HepG2 (cell line): ENCODE data around the gene INHBE. TPM values are rescaled to one million over a fixed set of nuclear protein-coding genes. Genes with fewer than 3 reads are reported as not detected.

Experiments
- BCLAF1 ChIP-seq: fragments of 450-650 bp; IDR thresholded peaks from 2 replicates; pipeline ENCODE4 v1.6.1; 2017; ENCODE audit warnings: mild to moderate bottlenecking
- CSRNP2 ChIP-seq: sonication (generic); formaldehyde crosslinking; conservative IDR thresholded peaks from 2 replicates; pipeline ENCODE4 v1.8.0; 2022; ENCODE audit warnings: low read depth, missing genetic modification reagents
- HNF1A ChIP-seq, 2 experiments: sonication (generic) in 1 of 2; formaldehyde crosslinking in 1 of 2; IDR thresholded peaks; 2 replicates each; pipeline versions ENCODE4 v1.4.0 to v1.6.1; 2016 to 2020; ENCODE audit warnings: borderline replicate concordance in 1 of 2, low read depth in 1 of 2, mild to moderate bottlenecking in 1 of 2, missing genetic modification reagents in 1 of 2
- HNF4G ChIP-seq, 2 experiments: sonication (generic) in 1 of 2; formaldehyde crosslinking in 1 of 2; IDR thresholded peaks; 2 replicates each; pipeline versions ENCODE4 v1.4.0 to v1.6.1; 2011 to 2020; ENCODE audit warnings: borderline replicate concordance in 2 of 2, low read depth in 2 of 2, mild to moderate bottlenecking in 2 of 2, low read length in 1 of 2, missing genetic modification reagents in 1 of 2, moderate library complexity in 1 of 2
- HOXD1 ChIP-seq: sonication (generic); formaldehyde crosslinking; IDR thresholded peaks from 2 replicates; pipeline ENCODE4 v1.5.0; 2020; ENCODE audit warnings: missing genetic modification reagents
- KDM4B ChIP-seq: sonication (generic); formaldehyde crosslinking; IDR thresholded peaks from 2 replicates; pipeline ENCODE4 v1.4.0; 2020; ENCODE audit warnings: missing genetic modification reagents
- KLF11 ChIP-seq: IDR thresholded peaks from 2 replicates; pipeline ENCODE4 v1.6.1; 2016; ENCODE audit warnings: missing compliant biosample characterization
- NFYB ChIP-seq: sonication (generic); formaldehyde crosslinking; IDR thresholded peaks from 2 replicates; pipeline ENCODE4 v1.4.0; 2020; ENCODE audit warnings: missing genetic modification reagents
- RBAK ChIP-seq: sonication (generic); formaldehyde crosslinking; IDR thresholded peaks from 2 replicates; pipeline ENCODE4 v1.5.1; 2020; ENCODE audit warnings: mild to moderate bottlenecking, missing genetic modification reagents
- RNF2 ChIP-seq: fragments of 450-650 bp; conservative IDR thresholded peaks from 2 replicates; pipeline ENCODE4 v1.6.1; 2016; ENCODE audit warnings: low read depth
- SALL1 ChIP-seq: sonication (generic); formaldehyde crosslinking; IDR thresholded peaks from 2 replicates; pipeline ENCODE4 v1.8.0; 2022; ENCODE audit warnings: mild to moderate bottlenecking, missing genetic modification reagents
- SAP130 ChIP-seq: IDR thresholded peaks from 2 replicates; pipeline ENCODE4 v1.6.1; 2016; ENCODE audit warnings: low read depth
- SMAD9 ChIP-seq: sonication (generic); formaldehyde crosslinking; IDR thresholded peaks from 2 replicates; pipeline ENCODE4 v1.5.1; 2020; ENCODE audit warnings: mild to moderate bottlenecking, missing genetic modification reagents
- TFDP2 ChIP-seq: sonication (generic); formaldehyde crosslinking; IDR thresholded peaks from 2 replicates; pipeline ENCODE4 v1.4.0; 2020; ENCODE audit warnings: missing genetic modification reagents
- ZMAT5 ChIP-seq: sonication (generic); formaldehyde crosslinking; IDR thresholded peaks from 2 replicates; pipeline ENCODE4 v1.5.0; 2020; ENCODE audit warnings: mild to moderate bottlenecking, low read depth, missing genetic modification reagents, borderline replicate concordance
- ZMYM3 ChIP-seq: sonication (generic); formaldehyde crosslinking; IDR thresholded peaks from 2 replicates; pipeline ENCODE4 v1.5.1; 2020; ENCODE audit warnings: mild to moderate bottlenecking, missing genetic modification reagents
- ZNF451 ChIP-seq: sonication (generic); formaldehyde crosslinking; IDR thresholded peaks from 2 replicates; pipeline ENCODE4 v1.5.0; 2020; ENCODE audit warnings: mild to moderate bottlenecking, missing genetic modification reagents
- ZNF619 ChIP-seq: sonication (generic); formaldehyde crosslinking; IDR thresholded peaks from 2 replicates; pipeline ENCODE4 v1.4.0; 2020; ENCODE audit warnings: mild to moderate bottlenecking, missing genetic modification reagents
- ZNF75D ChIP-seq: sonication (generic); formaldehyde crosslinking; IDR thresholded peaks from 2 replicates; pipeline ENCODE4 v1.8.1; 2023; ENCODE audit warnings: missing genetic modification reagents, mild to moderate bottlenecking, borderline replicate concordance
- polyA plus RNA-seq, 8 experiments: library from polyadenylated mRNA; depleted of rRNA in 3 of 8; stranded (reverse) in 7 of 8; unstranded in 1 of 8; fragments of >200 nt; fragmentation: Illumina TruSeq in 4 of 8; extraction: Trizol in 4 of 8; gene quantifications; 2 replicates each; pipeline versions ENCODE4 v1.2.1 to v1.2.3, GENCODE V29; 2011 to 2016; ENCODE audit warnings: low read depth in 4 of 8, missing spikeins in 1 of 8, mixed read lengths in 1 of 8; ENCODE audit not compliant: insufficient read depth in 1 of 8
- total RNA-seq, 5 experiments: library from RNA; depleted of rRNA; stranded (reverse); fragments of >200 nt; fragmentation: Illumina TruSeq; extraction: Trizol; gene quantifications; 2 replicates each; pipeline ENCODE4 v1.2.3, GENCODE V29; 2016; ENCODE audit warnings: low read depth in 1 of 5

INHBE gene
- total and polyA plus RNA-seq, 2 of the 13 experiments (the other 11 are each of a cell fraction or from before 2014, with no cell fraction given): 17.0 to 32.0 TPM

- TF ChIP-seq ZNF619 (CRISPR knock-in tag): 0 out of 2 replicates have a peak, but pooled peaks have one; percentile 36
- TF ChIP-seq SMAD9 (CRISPR knock-in tag): no peak
- TF ChIP-seq KDM4B (CRISPR knock-in tag): peak; percentile 71; the same call in 1 of the 2 replicates
- no peak for TF ChIP-seq NFYB (CRISPR knock-in tag)
- TF ChIP-seq RNF2: no peak
- TF ChIP-seq HNF4G (IDR thresholded peaks at IDR 0.05; ENCODE audit: borderline replicate concordance, low read depth, low read length): peak; percentile 32; the same call in 1 of the 2 replicates
- 0 out of 2 replicates have a peak, but pooled peaks have one; percentile 31 for TF ChIP-seq HNF4G (CRISPR knock-in tag; IDR thresholded peaks at IDR 0.05; ENCODE audit: borderline replicate concordance, low read depth)
- TF ChIP-seq ZMAT5 (CRISPR knock-in tag): no peak
- no peak for TF ChIP-seq ZMYM3 (CRISPR knock-in tag)
- TF ChIP-seq SALL1: peak; percentile 52; the same call in 1 of the 2 replicates
- TF ChIP-seq ZNF451 (CRISPR knock-in tag): 0 out of 2 replicates have a peak, but pooled peaks have one; percentile 17
- TF ChIP-seq TFDP2 (CRISPR knock-in tag): no peak
- no peak for TF ChIP-seq ZNF75D (CRISPR knock-in tag)
- no peak for TF ChIP-seq KLF11 (CRISPR knock-in tag)
- no peak for TF ChIP-seq CSRNP2 (CRISPR knock-in tag)
- no peak for TF ChIP-seq HOXD1 (CRISPR knock-in tag)
- TF ChIP-seq RBAK (CRISPR knock-in tag): no peak
- no peak for TF ChIP-seq BCLAF1
- TF ChIP-seq HNF1A (IDR thresholded peaks at IDR 0.05; ENCODE audit: low read depth): no peak
- no peak for TF ChIP-seq HNF1A (CRISPR knock-in tag; IDR thresholded peaks at IDR 0.05; ENCODE audit: borderline replicate concordance)
- peak; percentile 47; the same call in 1 of the 2 replicates for TF ChIP-seq SAP130
These were observed 2.1 kb upstream of the INHBE start (continued) for GRCh38 chr12:57452937-57453509.
